GM23338 (cell line): ENCODE results near the gene TPM2.

Experiments used
- CREB1 ChIP-seq: fragments of 250-450 bp; sonication (Bioruptor Pico); IDR thresholded peaks from 2 replicates; pipeline ENCODE4 v1.5.0; 2020; ENCODE audit warnings: low read depth, mild to moderate bottlenecking, moderate library complexity
- CTCF ChIP-seq, 2 experiments: fragments of 200-600 bp in 1 of 2; sonication (generic) in 1 of 2; conservative IDR thresholded peaks; 2 replicates each; pipeline versions ENCODE4 v1.5.1 to v1.6.1; 2016 to 2017; ENCODE audit warnings: antibody characterized with exemption in 2 of 2, low read depth in 2 of 2, mild to moderate bottlenecking in 2 of 2, moderate library complexity in 1 of 2
- ETS1 ChIP-seq: IDR thresholded peaks from 2 replicates; pipeline ENCODE4 v1.6.1; 2016; ENCODE audit warnings: antibody characterized with exemption
- EZH2 ChIP-seq: fragments of 200-600 bp; sonication (generic); IDR thresholded peaks from one replicate; pipeline ENCODE4 v1.8.0; 2017; ENCODE audit warnings: antibody characterized with exemption, mild to moderate bottlenecking, low read depth; ENCODE audit not compliant: unreplicated experiment
- EZH2phosphoT487 ChIP-seq: fragments of 200-600 bp; sonication (generic); IDR thresholded peaks from one replicate; pipeline ENCODE4 v1.8.1; 2018; ENCODE audit warnings: antibody characterized with exemption; ENCODE audit not compliant: unreplicated experiment
- JUNB ChIP-seq: IDR thresholded peaks from one replicate; pipeline ENCODE4 v1.6.1; 2016; ENCODE audit warnings: antibody characterized with exemption; ENCODE audit not compliant: unreplicated experiment
- NANOG ChIP-seq: IDR thresholded peaks from 2 replicates; pipeline ENCODE4 v1.6.1; 2016; ENCODE audit warnings: antibody characterized with exemption, borderline replicate concordance
- POLR2AphosphoS5 ChIP-seq: IDR thresholded peaks from 2 replicates; pipeline ENCODE4 v1.6.1; 2016; ENCODE audit warnings: antibody characterized with exemption, low read depth
- REST ChIP-seq: IDR thresholded peaks from one replicate; pipeline ENCODE4 v1.6.1; 2018; ENCODE audit warnings: antibody characterized with exemption; ENCODE audit not compliant: unreplicated experiment
- ZNF114 ChIP-seq: fragments of 250-450 bp; sonication (Bioruptor Pico); IDR thresholded peaks from 2 replicates; pipeline ENCODE4 v1.5.0; 2020; ENCODE audit warnings: mild to moderate bottlenecking, moderate library complexity
- ZNF462 ChIP-seq: fragments of 250-450 bp; sonication (Bioruptor Pico); IDR thresholded peaks from 2 replicates; pipeline ENCODE4 v1.5.0; 2020; ENCODE audit warnings: mild to moderate bottlenecking, moderate library complexity

GRCh38 chr9:35691757-35692301 is 2.1 kb upstream of the TPM2 start:
- TF ChIP-seq CTCF (conservative IDR thresholded peaks at IDR 0.05; ENCODE audit: low read depth in 2 of 2) (peak; percentile 13 to 26; a peak in 3 of 4 replicates), EZH2 (no peak), ZNF114 (CRISPR knock-in tag) (no peak), CREB1 (CRISPR knock-in tag) (no peak), EZH2phosphoT487 (no peak), JUNB (no peak), REST (no peak), POLR2AphosphoS5 (no peak), ZNF462 (CRISPR knock-in tag) (no peak), NANOG (no peak), ETS1 (no peak)
